HG02759 (cell line): ENCODE results near the gene PRR36.

Experiments used
- ATAC-seq: cut with Tn5 transposase; IDR thresholded peaks from one replicate; pipeline ENCODE4 v1.9.1; 2021; ENCODE audit warnings: mild to moderate bottlenecking, moderate library complexity; ENCODE audit not compliant: unreplicated experiment

PRR36 gene

GRCh38 chr19:7872306-7873204 is 1.6 kb downstream of the PRR36 start:
- no peak for ATAC-seq

GRCh38 chr19:7871437-7872305 is 2.5 kb downstream of the PRR36 start:
- ATAC-seq: no peak

- no peak for ATAC-seq
Observed at GRCh38 chr19:7870571-7871436, 3.4 kb downstream of the PRR36 start.

GRCh38 chr19:7869910-7870511 is 4.2 kb downstream of the PRR36 start:
- no peak for ATAC-seq

- peak; percentile 52 for ATAC-seq
Observed at GRCh38 chr19:7869453-7869909, 4.7 kb downstream of the PRR36 start.

- ATAC-seq: peak; percentile 62
Observed at GRCh38 chr19:7868671-7869452, 5.3 kb downstream of the PRR36 start.

GRCh38 chr19:7868326-7868670 is 5.9 kb downstream of the PRR36 start:
- no peak for ATAC-seq

- ATAC-seq: no peak
Observed at GRCh38 chr19:7867092-7867844, 6.9 kb downstream of the PRR36 start.

GRCh38 chr19:7866399-7867091 is 7.6 kb downstream of the PRR36 start:
- ATAC-seq: no peak

- ATAC-seq: no peak
Observed at GRCh38 chr19:7865262-7865911, 8.8 kb downstream of the PRR36 start.

GRCh38 chr19:7864690-7865074 is 9.5 kb downstream of the PRR36 start:
- ATAC-seq: no peak

GRCh38 chr19:7863971-7864689 is 10.1 kb downstream of the PRR36 start:
- no peak for ATAC-seq

GRCh38 chr19:7863157-7863970 is 10.8 kb downstream of the PRR36 start:
- ATAC-seq: no peak

- ATAC-seq: no peak
Observed at GRCh38 chr19:7862413-7862951, 11.7 kb downstream of the PRR36 start.

- no peak for ATAC-seq
Observed at GRCh38 chr19:7861619-7862412, 12.4 kb downstream of the PRR36 start.
